ENCODE data around the gene ITGB3. TPM values are rescaled to one million over a fixed set of nuclear protein-coding genes. Genes with fewer than 3 reads are reported as not detected.
"Not testable (repeated sequence)": the region's sequence is repeated elsewhere in the genome, so short reads cannot be mapped to it uniquely, and the experiment has no call there.

Gene ITGB3
- total RNA-seq, 5 donors from 2014 or later (not counting 1 experiment from before 2014, with no cell fraction given), result 0.22 to 3.8 (median 0.26) TPM

GRCh38 chr17:47268964-47269363, 15.3 kb downstream of the ITGB3 start:
- H3K36me3 Mint-ChIP-seq; H3K4me1 ChIP-seq (ENCODE audit: control insufficient read depth in 1 of 2, extremely low read depth in 1 of 2, insufficient read depth in 2 of 2, low read length in 2 of 2); H3K9me3 Mint-ChIP-seq; DNase-seq; H3K36me3 ChIP-seq (ENCODE audit: control insufficient read depth in 2 of 2, extremely low read depth in 1 of 2, insufficient read depth in 1 of 2, low read length in 1 of 2); CTCF ChIA-PET; H3K27ac ChIP-seq (ENCODE audit: low read length); H3K27me3 ChIP-seq (replicated peaks in 1 of 2; ENCODE audit: control insufficient read depth in 2 of 2, extremely low read depth in 1 of 2, insufficient read depth in 2 of 2, low read length in 1 of 2); H3K4me1 Mint-ChIP-seq; H3K4me3 ChIP-seq (ENCODE audit: control insufficient read depth in 1 of 2, extremely low read depth in 1 of 2, low read length in 1 of 2); H3K9me3 ChIP-seq; H3K27ac Mint-ChIP-seq; ATAC-seq (replicated peaks in 1 of 4); H3K4me3 Mint-ChIP-seq; POLR2A ChIA-PET: not testable (repeated sequence)
- WGBS (ENCODE audit: insufficient coverage), result 60% methylated on average over 3 of the region's 3 CpGs
- peaks cover 3 to 14% of the 10 kb centered on the region in 2 donors for H3K27me3 Mint-ChIP-seq

GRCh38 chr17:47269561-47270280, 16.1 kb downstream of the ITGB3 start:
- H3K27me3 ChIP-seq (replicated peaks in 1 of 2; ENCODE audit: control insufficient read depth in 2 of 2, extremely low read depth in 1 of 2, insufficient read depth in 2 of 2, low read length in 1 of 2); H3K4me3 Mint-ChIP-seq; H3K27ac Mint-ChIP-seq; H3K4me1 ChIP-seq (ENCODE audit: control insufficient read depth in 1 of 2, extremely low read depth in 1 of 2, insufficient read depth in 2 of 2, low read length in 2 of 2); H3K27ac ChIP-seq (ENCODE audit: low read length); H3K4me1 Mint-ChIP-seq; H3K9me3 ChIP-seq; ATAC-seq (replicated peaks in 1 of 4); POLR2A ChIA-PET; H3K36me3 Mint-ChIP-seq; DNase-seq; H3K36me3 ChIP-seq (ENCODE audit: control insufficient read depth in 2 of 2, extremely low read depth in 1 of 2, insufficient read depth in 1 of 2, low read length in 1 of 2); H3K4me3 ChIP-seq (ENCODE audit: control insufficient read depth in 1 of 2, extremely low read depth in 1 of 2, low read length in 1 of 2); H3K9me3 Mint-ChIP-seq; CTCF ChIA-PET: not testable (repeated sequence)
- peaks cover 2 to 15% of the 10 kb centered on the region in 2 donors for H3K27me3 Mint-ChIP-seq

GRCh38 chr17:47270946-47271705, 17.5 kb downstream of the ITGB3 start:
- Mint-ChIP-seq H3K27me3 (peaks cover 9 to 18% of the 10 kb centered on the region in 2 donors), H3K27ac (no peak overlapping the region), H3K36me3 (no peaks in the 10 kb centered on the region), H3K4me3 (no peak overlapping the region), H3K9me3 (peaks cover 2 to 6% (median 5%) of the 10 kb centered on the region in 3 donors), H3K4me1 (no peaks in the 10 kb centered on the region)
- DNase-seq, result no peak
- Histone ChIP-seq H3K27ac (ENCODE audit: low read length) (no peak overlapping the region), H3K4me1 (ENCODE audit: control insufficient read depth in 1 of 2, extremely low read depth in 1 of 2, insufficient read depth in 2 of 2, low read length in 2 of 2) (no peaks in the 10 kb centered on the region), H3K9me3 (no peaks in the 10 kb centered on the region), H3K36me3 (ENCODE audit: control insufficient read depth in 2 of 2, extremely low read depth in 1 of 2, insufficient read depth in 1 of 2, low read length in 1 of 2) (no peaks in the 10 kb centered on the region), H3K4me3 (ENCODE audit: control insufficient read depth in 1 of 2, extremely low read depth in 1 of 2, low read length in 1 of 2) (no peak overlapping the region), H3K27me3 (replicated peaks in 1 of 2; ENCODE audit: control insufficient read depth in 2 of 2, extremely low read depth in 1 of 2, insufficient read depth in 2 of 2, low read length in 1 of 2) (peaks cover 0 to 15% of the 10 kb centered on the region in 2 experiments)
- WGBS (ENCODE audit: insufficient coverage), result no CpG with 5 or more reads among the region's 2 CpGs
- ChIA-PET POLR2A (no interaction called here), CTCF (interaction anchor here in 1 of 2 donors (0.7 kb wide), 1 partner anchor 918 kb away, joined by 3 read pairs; no protein-coding TSS in a partner anchor)
- no peak for ATAC-seq (replicated peaks in 1 of 4)

GRCh38 chr17:47272491-47272890, 18.9 kb downstream of the ITGB3 start:
- Histone ChIP-seq H3K4me1 (ENCODE audit: control insufficient read depth in 1 of 2, extremely low read depth in 1 of 2, insufficient read depth in 2 of 2, low read length in 2 of 2) (no peaks in the 10 kb centered on the region), H3K4me3 (ENCODE audit: control insufficient read depth in 1 of 2, extremely low read depth in 1 of 2, low read length in 1 of 2) (no peak overlapping the region), H3K27me3 (replicated peaks in 1 of 2; ENCODE audit: control insufficient read depth in 2 of 2, extremely low read depth in 1 of 2, insufficient read depth in 2 of 2, low read length in 1 of 2) (peaks cover 0 to 17% of the 10 kb centered on the region in 2 experiments), H3K27ac (ENCODE audit: low read length) (no peak overlapping the region), H3K9me3 (no peaks in the 10 kb centered on the region), H3K36me3 (ENCODE audit: control insufficient read depth in 2 of 2, extremely low read depth in 1 of 2, insufficient read depth in 1 of 2, low read length in 1 of 2) (no peaks in the 10 kb centered on the region)
- ChIA-PET POLR2A (no interaction called here), CTCF (no interaction called here)
- no peak for ATAC-seq (replicated peaks in 1 of 4)
- peaks cover 9 to 15% of the 10 kb centered on the region in 2 donors for H3K27me3 Mint-ChIP-seq
- H3K9me3 Mint-ChIP-seq, result peaks cover 2 to 6% (median 5%) of the 10 kb centered on the region in 3 donors
- H3K27ac Mint-ChIP-seq, result no peak overlapping the region
- no peak overlapping the region for H3K4me3 Mint-ChIP-seq
- WGBS (ENCODE audit: insufficient coverage), result no CpG with 5 or more reads among the region's 1 CpG
- no peak for DNase-seq
- H3K36me3 Mint-ChIP-seq, result no peaks in the 10 kb centered on the region
- H3K4me1 Mint-ChIP-seq, result no peaks in the 10 kb centered on the region

GRCh38 chr17:47273245-47273644, 19.6 kb downstream of the ITGB3 start:
- Mint-ChIP-seq H3K36me3 (no peaks in the 10 kb centered on the region), H3K27me3 (peaks cover 9 to 15% of the 10 kb centered on the region in 2 donors), H3K9me3 (peaks cover 2 to 6% (median 5%) of the 10 kb centered on the region in 3 donors), H3K4me1 (no peaks in the 10 kb centered on the region), H3K27ac (no peak overlapping the region), H3K4me3 (no peak overlapping the region)
- Histone ChIP-seq H3K36me3 (ENCODE audit: control insufficient read depth in 2 of 2, extremely low read depth in 1 of 2, insufficient read depth in 1 of 2, low read length in 1 of 2) (no peaks in the 10 kb centered on the region), H3K9me3 (no peaks in the 10 kb centered on the region), H3K27me3 (replicated peaks in 1 of 2; ENCODE audit: control insufficient read depth in 2 of 2, extremely low read depth in 1 of 2, insufficient read depth in 2 of 2, low read length in 1 of 2) (peaks cover 0 to 17% of the 10 kb centered on the region in 2 experiments), H3K4me1 (ENCODE audit: control insufficient read depth in 1 of 2, extremely low read depth in 1 of 2, insufficient read depth in 2 of 2, low read length in 2 of 2) (no peaks in the 10 kb centered on the region), H3K4me3 (ENCODE audit: control insufficient read depth in 1 of 2, extremely low read depth in 1 of 2, low read length in 1 of 2) (no peak overlapping the region), H3K27ac (ENCODE audit: low read length) (no peak overlapping the region)
- ATAC-seq (replicated peaks in 1 of 4) (no peak), DNase-seq (no peak)
- ChIA-PET POLR2A (no interaction called here), CTCF (no interaction called here)
- no CpG with 5 or more reads among the region's 2 CpGs for WGBS (ENCODE audit: insufficient coverage)

GRCh38 chr17:47274319-47275069, 20.9 kb downstream of the ITGB3 start:
- H3K4me3 ChIP-seq (ENCODE audit: control insufficient read depth in 1 of 2, extremely low read depth in 1 of 2, low read length in 1 of 2), result no peak overlapping the region
- ATAC-seq (replicated peaks in 1 of 4) (no peak), DNase-seq (no peak)
- H3K9me3 ChIP-seq, result no peaks in the 10 kb centered on the region
- no peak overlapping the region for H3K4me3 Mint-ChIP-seq
- ChIA-PET POLR2A (no interaction called here), CTCF (no interaction called here)
- peaks cover 0 to 4% (median 1%) of the 10 kb centered on the region in 3 donors for H3K4me1 Mint-ChIP-seq
- WGBS (ENCODE audit: insufficient coverage), result 91% methylated on average over 4 of the region's 5 CpGs
- H3K9me3 Mint-ChIP-seq, result peaks cover 0 to 3% (median 2%) of the 10 kb centered on the region in 3 donors
- peaks cover 0 to 17% of the 10 kb centered on the region in 2 experiments for H3K27me3 ChIP-seq (replicated peaks in 1 of 2; ENCODE audit: control insufficient read depth in 2 of 2, extremely low read depth in 1 of 2, insufficient read depth in 2 of 2, low read length in 1 of 2)
- H3K36me3 ChIP-seq (ENCODE audit: control insufficient read depth in 2 of 2, extremely low read depth in 1 of 2, insufficient read depth in 1 of 2, low read length in 1 of 2), result no peaks in the 10 kb centered on the region
- H3K27ac ChIP-seq (ENCODE audit: low read length), result no peak overlapping the region
- H3K36me3 Mint-ChIP-seq, result no peaks in the 10 kb centered on the region
- H3K27me3 Mint-ChIP-seq, result peaks cover 9 to 15% of the 10 kb centered on the region in 2 donors
- no peaks in the 10 kb centered on the region for H3K4me1 ChIP-seq (ENCODE audit: control insufficient read depth in 1 of 2, extremely low read depth in 1 of 2, insufficient read depth in 2 of 2, low read length in 2 of 2)
- no peak overlapping the region for H3K27ac Mint-ChIP-seq
